Fibroblast of lung (primary cell): ENCODE measurements around the gene CRYBA2. TPM values are rescaled to one million over a fixed set of nuclear protein-coding genes. Genes with fewer than 3 reads are reported as not detected.

Experiments used
- DNase-seq, 2 donors: peaks; one replicate each; pipeline versions ENCODE4 v3.0.0 to v3.0.0-alpha.2; 2010; ENCODE audit warnings: low read depth in 2 of 2
- H2AFZ ChIP-seq: 2 replicates; pipeline ENCODE4 v1.5.1; 2012; ENCODE audit warnings: low read length, control low read depth, inconsistent platforms
- H3K27ac ChIP-seq: 2 replicates; pipeline ENCODE4 v1.5.1; 2011; ENCODE audit warnings: low read length, control low read depth; ENCODE audit not compliant: insufficient read depth
- H3K27me3 ChIP-seq: 2 replicates; pipeline ENCODE4 v1.5.1; 2011; ENCODE audit warnings: mild to moderate bottlenecking, low read length; ENCODE audit not compliant: control insufficient read depth, insufficient read depth
- H3K36me3 ChIP-seq: 2 replicates; pipeline ENCODE4 v1.5.1; 2011; ENCODE audit warnings: low read length; ENCODE audit not compliant: control insufficient read depth, insufficient read depth
- H3K4me1 ChIP-seq: 2 replicates; pipeline ENCODE4 v1.5.1; 2011; ENCODE audit warnings: low read length; ENCODE audit not compliant: control insufficient read depth, insufficient read depth; ENCODE audit errors: extremely low read depth
- H3K4me2 ChIP-seq: 2 replicates; pipeline ENCODE4 v1.5.1; 2011; ENCODE audit warnings: low read length, control low read depth; ENCODE audit not compliant: insufficient read depth; ENCODE audit errors: extremely low read depth
- H3K4me3 ChIP-seq, 4 experiments: fragments of 200-600 bp in 1 of 4; sonication (generic) in 1 of 4; replicated peaks in 1 of 4; 2 replicates each; pipeline ENCODE4 v1.5.1; 2011 to 2016; ENCODE audit warnings: low read length in 4 of 4, low read depth in 3 of 4, mild to moderate bottlenecking in 3 of 4, control low read depth in 2 of 4, inconsistent platforms in 1 of 4, mixed read lengths in 1 of 4; ENCODE audit not compliant: insufficient read depth in 1 of 4; ENCODE audit errors: control extremely low read depth in 1 of 4
- H3K79me2 ChIP-seq: 2 replicates; pipeline ENCODE4 v1.5.1; 2012; ENCODE audit warnings: mild to moderate bottlenecking, low read length, inconsistent platforms; ENCODE audit not compliant: control insufficient read depth, insufficient read depth
- H3K9ac ChIP-seq: 2 replicates; pipeline ENCODE4 v1.5.1; 2011; ENCODE audit warnings: mild to moderate bottlenecking, low read length, control low read depth; ENCODE audit not compliant: insufficient read depth
- H3K9me3 ChIP-seq: 2 replicates; pipeline ENCODE4 v1.5.1; 2012; ENCODE audit warnings: low read depth, low read length; ENCODE audit not compliant: control insufficient read depth, insufficient read depth
- H4K20me1 ChIP-seq: 2 replicates; pipeline ENCODE4 v1.5.1; 2011; ENCODE audit warnings: low read length; ENCODE audit not compliant: control insufficient read depth, insufficient read depth; ENCODE audit errors: extremely low read depth
- CTCF ChIP-seq, 2 donors: IDR thresholded peaks in 1 of 2; conservative IDR thresholded peaks in 1 of 2; 1 replicate in 1 of 2; 2 replicates in 1 of 2; pipeline ENCODE4 v1.5.1; 2011 to 2012; ENCODE audit warnings: low read length in 2 of 2, control low read depth in 1 of 2, inconsistent platforms in 1 of 2, low read depth in 1 of 2, mild to moderate bottlenecking in 1 of 2
- EZH2 ChIP-seq: IDR thresholded peaks from 2 replicates; pipeline ENCODE4 v1.5.1; 2012; ENCODE audit warnings: low read length, control low read depth, mild to moderate bottlenecking; ENCODE audit errors: missing control alignments
- polyA plus RNA-seq, 2 donors: library from polyadenylated mRNA; depleted of rRNA in 1 of 2; stranded (reverse) in 1 of 2; unstranded in 1 of 2; fragments of >200 nt; gene quantifications; 2 replicates each; pipeline ENCODE4 v1.2.1, GENCODE V29; 2011 to 2012; ENCODE audit warnings: missing spikeins in 1 of 2
- total RNA-seq: library from RNA; depleted of rRNA; stranded (reverse); fragments of >200 nt; gene quantifications from 2 replicates; pipeline ENCODE4 v1.2.1, GENCODE V29; 2014

The CRYBA2 gene
- total and polyA plus RNA-seq, 2 donors (not counting 1 experiment from before 2014, with no cell fraction given), result not detected

DNA sequence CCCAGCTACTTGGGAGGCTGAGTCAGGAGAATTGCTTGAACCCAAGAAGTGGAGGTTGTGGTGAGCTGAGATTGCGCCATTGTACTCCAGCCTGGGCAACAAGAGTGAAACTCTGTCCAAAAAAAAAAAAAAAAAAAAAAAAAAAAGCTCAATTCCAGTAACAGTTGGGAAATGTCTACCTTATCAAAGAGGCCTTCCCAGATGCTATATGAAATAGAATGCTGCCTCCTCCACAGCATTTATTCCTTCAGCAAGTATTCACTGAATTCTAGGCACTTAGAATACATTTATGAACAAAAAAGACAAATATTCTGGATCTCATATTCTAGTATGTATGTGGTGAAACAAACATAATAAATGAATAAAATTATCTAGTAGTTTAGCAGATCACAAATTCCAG lies 46.6 kb downstream of the CRYBA2 start:
- no peak overlapping the region for H3K9ac ChIP-seq
- H3K36me3 ChIP-seq, result no peaks in the 10 kb centered on the region
- peaks cover 10% of the 10 kb centered on the region for H3K27me3 ChIP-seq
- H3K9me3 ChIP-seq, result no peaks in the 10 kb centered on the region
- no peak overlapping the region for H3K4me2 ChIP-seq
- no peaks in the 10 kb centered on the region for H3K4me1 ChIP-seq
- DNase-seq, result no peak
- no peak overlapping the region for H2AFZ ChIP-seq
- H3K79me2 ChIP-seq, result no peaks in the 10 kb centered on the region
- H3K4me3 ChIP-seq, result no peak overlapping the region
- no peak overlapping the region for H3K27ac ChIP-seq
- TF ChIP-seq CTCF (conservative IDR thresholded peaks at IDR 0.05 in 1 of 2, IDR thresholded peaks at IDR 0.05 in 1 of 2; ENCODE audit: low read depth in 1 of 2, low read length in 2 of 2) (no peak), EZH2 (no peak)
- no peaks in the 10 kb centered on the region for H4K20me1 ChIP-seq

DNA sequence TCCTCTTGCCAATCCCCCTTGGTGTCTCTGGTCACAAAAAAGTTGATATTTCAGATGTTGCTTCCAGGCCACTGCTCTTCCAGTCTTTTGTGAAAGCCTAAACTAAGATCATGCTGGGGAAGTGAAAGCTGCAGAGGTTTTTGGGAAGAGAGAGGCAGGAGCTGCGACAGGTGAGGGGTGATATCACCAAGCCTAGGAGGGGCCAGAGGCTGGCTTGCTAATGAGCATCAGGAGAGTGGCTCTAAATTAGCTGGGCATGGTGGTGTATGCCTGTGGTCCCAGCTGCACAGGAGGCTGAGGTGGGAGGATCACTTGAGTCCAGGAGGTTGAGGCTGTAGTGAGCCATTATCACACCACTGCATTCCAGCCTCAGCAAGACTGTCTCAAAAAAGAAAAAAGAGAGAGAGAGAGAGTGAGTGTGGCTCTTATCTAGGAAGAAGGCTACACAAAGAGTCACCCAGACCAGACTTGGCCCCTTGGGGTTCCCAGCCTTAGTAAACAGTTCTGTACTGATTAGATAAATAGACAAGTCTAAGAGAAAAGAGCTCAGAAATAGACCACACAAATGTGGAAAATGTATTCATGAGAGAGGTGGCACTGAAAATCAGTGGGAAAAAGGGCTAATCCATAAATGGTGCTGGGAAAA lies 48.3 kb downstream of the CRYBA2 start:
- H3K27me3 ChIP-seq, result peaks cover 6% of the 10 kb centered on the region
- DNase-seq, result no peak
- no peaks in the 10 kb centered on the region for H3K4me1 ChIP-seq

More for the DNA sequence above, 48.3 kb downstream of the CRYBA2 start:
- Histone ChIP-seq H3K27ac (no peak overlapping the region), H3K4me2 (no peak overlapping the region), H3K9me3 (no peaks in the 10 kb centered on the region), H2AFZ (no peak overlapping the region), H3K9ac (no peak overlapping the region), H4K20me1 (no peaks in the 10 kb centered on the region), H3K79me2 (no peaks in the 10 kb centered on the region), H3K36me3 (no peaks in the 10 kb centered on the region), H3K4me3 (no peak overlapping the region)
- TF ChIP-seq CTCF (conservative IDR thresholded peaks at IDR 0.05 in 1 of 2, IDR thresholded peaks at IDR 0.05 in 1 of 2; ENCODE audit: low read depth in 1 of 2, low read length in 2 of 2) (no peak), EZH2 (no peak)

Other genes starting within 250 kb of the CRYBA2 start
- 40.6 and 53.8 TPM in 2 replicates for gene CYP27A1, start 211.3 kb downstream of the CRYBA2 start, total RNA-seq
- 12.7 and 16.2 TPM in 2 replicates for gene CYP27A1, start 211.3 kb downstream of the CRYBA2 start, polyA plus RNA-seq
- 0.26 and 0.33 TPM in 2 replicates for gene PRKAG3, start 161.6 kb downstream of the CRYBA2 start, total RNA-seq
- gene PRKAG3, start 161.6 kb downstream of the CRYBA2 start, polyA plus RNA-seq, result 0.02 TPM in 1 of 2 replicates, not detected in the other
- not detected in 2 replicates for gene WNT6, start 133.6 kb downstream of the CRYBA2 start, total RNA-seq
- gene WNT6, start 133.6 kb downstream of the CRYBA2 start, polyA plus RNA-seq, result not detected in 2 replicates
- not detected in 2 replicates for gene WNT10A, start 112.6 kb downstream of the CRYBA2 start, total RNA-seq
- gene WNT10A, start 112.6 kb downstream of the CRYBA2 start, polyA plus RNA-seq, result not detected in 2 replicates
- under 0.01 and 0.17 TPM in 2 replicates for gene CDK5R2, start 33.8 kb downstream of the CRYBA2 start, total RNA-seq
- gene CDK5R2, start 33.8 kb downstream of the CRYBA2 start, polyA plus RNA-seq, result 0.02 and 0.05 TPM in 2 replicates
- gene FEV, start 8.2 kb downstream of the CRYBA2 start, total RNA-seq, result not detected in 2 replicates
- not detected in 2 replicates for gene FEV, start 8.2 kb downstream of the CRYBA2 start, polyA plus RNA-seq
- gene CFAP65, start 48.1 kb upstream of the CRYBA2 start, total RNA-seq, result not detected in 2 replicates
- not detected in 2 replicates for gene CFAP65, start 48.1 kb upstream of the CRYBA2 start, polyA plus RNA-seq
- gene IHH, start 67.5 kb upstream of the CRYBA2 start, total RNA-seq, result not detected in 2 replicates
- not detected in 2 replicates for gene IHH, start 67.5 kb upstream of the CRYBA2 start, polyA plus RNA-seq
- 20.3 and 22.1 TPM in 2 replicates for gene NHEJ1, start 167.4 kb upstream of the CRYBA2 start, total RNA-seq
- 22.3 and 24.8 TPM in 2 replicates for gene NHEJ1, start 167.4 kb upstream of the CRYBA2 start, polyA plus RNA-seq
- gene SLC23A3, start 176.6 kb upstream of the CRYBA2 start, total RNA-seq, result 1.8 and 2.5 TPM in 2 replicates
- 0.29 and 0.52 TPM in 2 replicates for gene SLC23A3, start 176.6 kb upstream of the CRYBA2 start, polyA plus RNA-seq
- 22.6 and 33.5 TPM in 2 replicates for gene CNPPD1, start 183.5 kb upstream of the CRYBA2 start, total RNA-seq
- 42.2 and 49.4 TPM in 2 replicates for gene CNPPD1, start 183.5 kb upstream of the CRYBA2 start, polyA plus RNA-seq
- gene RETREG2, start 184.9 kb upstream of the CRYBA2 start, total RNA-seq, result 88.7 and 95.3 TPM in 2 replicates
- gene RETREG2, start 184.9 kb upstream of the CRYBA2 start, polyA plus RNA-seq, result 64.6 and 89.5 TPM in 2 replicates
- gene ZFAND2B, start 213.4 kb upstream of the CRYBA2 start, total RNA-seq, result 29.3 and 40.0 TPM in 2 replicates
- 26.8 and 29.9 TPM in 2 replicates for gene ZFAND2B, start 213.4 kb upstream of the CRYBA2 start, polyA plus RNA-seq
- 47.0 and 49.5 TPM in 2 replicates for gene ABCB6, start 225.5 kb upstream of the CRYBA2 start, total RNA-seq
- gene ABCB6, start 225.5 kb upstream of the CRYBA2 start, polyA plus RNA-seq, result 12.5 and 14.7 TPM in 2 replicates
- gene ATG9A, start 236.2 kb upstream of the CRYBA2 start, total RNA-seq, result 27.2 and 47.2 TPM in 2 replicates
- gene ATG9A, start 236.2 kb upstream of the CRYBA2 start, polyA plus RNA-seq, result 64.5 and 68.2 TPM in 2 replicates
- 28.8 and 32.7 TPM in 2 replicates for gene ANKZF1, start 236.4 kb upstream of the CRYBA2 start, total RNA-seq
- gene ANKZF1, start 236.4 kb upstream of the CRYBA2 start, polyA plus RNA-seq, result 9.9 and 13.2 TPM in 2 replicates